SU-DHL-6 (cell line): ENCODE results near the gene PGLYRP4.

Experiments used
- H2AFZ ChIP-seq: fragments of 200-600 bp; sonication (generic); 2 replicates; pipeline ENCODE4 v1.6.1; 2014; ENCODE audit warnings: low read depth, mild to moderate bottlenecking, moderate library complexity, mixed read lengths, antibody characterized with exemption, low read length; ENCODE audit not compliant: severe bottlenecking
- H3F3A ChIP-seq: fragments of 200-600 bp; shearing (Covaris generic); 2 replicates; pipeline ENCODE4 v1.6.0; 2016; ENCODE audit warnings: antibody characterized with exemption, mild to moderate bottlenecking; ENCODE audit not compliant: insufficient read depth
- H3K27ac ChIP-seq: fragments of 200-600 bp; sonication (generic); 2 replicates; pipeline ENCODE4 v1.5.1; 2016; ENCODE audit warnings: low read depth, mild to moderate bottlenecking, low read length, moderate library complexity, mixed read lengths
- H3K27me3 ChIP-seq: fragments of 200-600 bp; sonication (generic), shearing (Covaris generic); 2 replicates; pipeline ENCODE4 v1.6.0; 2014; ENCODE audit warnings: mild to moderate bottlenecking, low read length
- H3K36me3 ChIP-seq: fragments of 200-600 bp; sonication (generic); 2 replicates; pipeline ENCODE4 v1.6.1; 2014; ENCODE audit warnings: mild to moderate bottlenecking, low read length, mixed read lengths
- H3K4me2 ChIP-seq: fragments of 300-600, 200-600 bp; shearing (Covaris generic), sonication (generic); 2 replicates; pipeline ENCODE4 v1.6.0; 2014; ENCODE audit warnings: low read length, low read depth, mild to moderate bottlenecking; ENCODE audit not compliant: poor library complexity, severe bottlenecking
- H3K4me3 ChIP-seq: fragments of 200-600 bp; sonication (generic); 2 replicates; pipeline ENCODE4 v1.5.1; 2014; ENCODE audit warnings: antibody characterized with exemption, low read length, mild to moderate bottlenecking, mixed read lengths; ENCODE audit not compliant: insufficient read depth, poor library complexity, severe bottlenecking
- H3K79me2 ChIP-seq: fragments of 200-600 bp; sonication (generic); 2 replicates; pipeline ENCODE4 v1.6.1; 2014; ENCODE audit warnings: mild to moderate bottlenecking, low read length, moderate library complexity; ENCODE audit not compliant: insufficient read depth
- H3K9ac ChIP-seq: fragments of 200-600 bp; sonication (generic); 2 replicates; pipeline ENCODE4 v1.7.0; 2014; ENCODE audit warnings: mild to moderate bottlenecking, low read length
- H3K9me2 ChIP-seq: fragments of 200-600 bp; sonication (generic); replicated peaks from 2 replicates; pipeline ENCODE4 v1.6.1; 2014; ENCODE audit warnings: low read length; ENCODE audit not compliant: insufficient read depth
- H3K9me3 ChIP-seq: fragments of 200-600 bp; sonication (generic); 2 replicates; pipeline ENCODE4 v1.6.1; 2014; ENCODE audit warnings: low read length, mixed read lengths; ENCODE audit not compliant: insufficient read depth
- H4K20me1 ChIP-seq: fragments of 200-600 bp; sonication (generic); 2 replicates; pipeline ENCODE4 v1.6.1; 2014; ENCODE audit warnings: low read depth, mild to moderate bottlenecking, antibody characterized with exemption, low read length, moderate library complexity, mixed read lengths
- CTCF ChIP-seq: fragments of 200-600 bp; sonication (generic); IDR thresholded peaks from one replicate; pipeline ENCODE4 v1.5.1; 2017; ENCODE audit warnings: antibody characterized with exemption, mild to moderate bottlenecking, low read length, moderate library complexity; ENCODE audit not compliant: insufficient read depth, poor library complexity, severe bottlenecking
- EZH2phosphoT487 ChIP-seq: fragments of 200-600 bp; sonication (generic), shearing (Covaris generic); conservative IDR thresholded peaks from 2 replicates; pipeline ENCODE4 v1.6.1; 2018; ENCODE audit warnings: mild to moderate bottlenecking, antibody characterized with exemption, low read length, moderate library complexity, mixed read lengths

Gene PGLYRP4

GRCh38 chr1:153368495-153368894 is 19.9 kb upstream of the PGLYRP4 start:
- Histone ChIP-seq H3F3A (no peaks in the 10 kb centered on the region), H4K20me1 (no peaks in the 10 kb centered on the region), H3K4me3 (no peak overlapping the region), H3K9ac (no peak overlapping the region), H2AFZ (no peak overlapping the region), H3K27me3 (no peaks in the 10 kb centered on the region), H3K36me3 (no peaks in the 10 kb centered on the region), H3K79me2 (no peaks in the 10 kb centered on the region), H3K27ac (no peak overlapping the region), H3K9me3 (no peaks in the 10 kb centered on the region), H3K9me2 (no peaks in the 10 kb centered on the region), H3K4me2 (no peak overlapping the region)
- TF ChIP-seq CTCF, result no peak

- no peak overlapping the region for H3K4me2 ChIP-seq
- H3K4me3 ChIP-seq, result no peak overlapping the region
- no peaks in the 10 kb centered on the region for H3K27me3 ChIP-seq
- no peaks in the 10 kb centered on the region for H4K20me1 ChIP-seq
- TF ChIP-seq EZH2phosphoT487, result no peak
- no peak for TF ChIP-seq CTCF
- H3K9me3 ChIP-seq, result no peaks in the 10 kb centered on the region
- H3K27ac ChIP-seq, result no peak overlapping the region
- no peak overlapping the region for H2AFZ ChIP-seq
- no peaks in the 10 kb centered on the region for H3K9me2 ChIP-seq
- H3F3A ChIP-seq, result no peaks in the 10 kb centered on the region
- no peak overlapping the region for H3K9ac ChIP-seq
- no peaks in the 10 kb centered on the region for H3K79me2 ChIP-seq
- H3K36me3 ChIP-seq, result no peaks in the 10 kb centered on the region
These were observed 18.4 kb upstream of the PGLYRP4 start for GRCh38 chr1:153367090-153367489.

- H3K9ac ChIP-seq, result no peak overlapping the region
- H3K79me2 ChIP-seq, result no peaks in the 10 kb centered on the region
- no peak overlapping the region for H3K27ac ChIP-seq
- H2AFZ ChIP-seq, result no peak overlapping the region
- TF ChIP-seq EZH2phosphoT487 (no peak), CTCF (no peak)
- H3K9me2 ChIP-seq, result no peaks in the 10 kb centered on the region
- no peaks in the 10 kb centered on the region for H3K9me3 ChIP-seq
- no peaks in the 10 kb centered on the region for H3K36me3 ChIP-seq
- no peaks in the 10 kb centered on the region for H4K20me1 ChIP-seq
- H3K4me3 ChIP-seq, result no peak overlapping the region
- no peaks in the 10 kb centered on the region for H3F3A ChIP-seq
- no peak overlapping the region for H3K4me2 ChIP-seq
- H3K27me3 ChIP-seq, result no peaks in the 10 kb centered on the region
These were observed 17.6 kb upstream of the PGLYRP4 start for GRCh38 chr1:153366261-153366660.

- Histone ChIP-seq H3K9ac (no peak overlapping the region), H3K9me3 (no peaks in the 10 kb centered on the region), H3K9me2 (no peaks in the 10 kb centered on the region), H3K27me3 (no peaks in the 10 kb centered on the region), H3K4me2 (no peak overlapping the region), H3K79me2 (no peaks in the 10 kb centered on the region), H3K36me3 (no peaks in the 10 kb centered on the region), H2AFZ (no peak overlapping the region), H3F3A (no peaks in the 10 kb centered on the region), H3K4me3 (no peak overlapping the region), H3K27ac (no peak overlapping the region), H4K20me1 (no peaks in the 10 kb centered on the region)
- TF ChIP-seq CTCF, result no peak
- TF ChIP-seq EZH2phosphoT487, result no peak
These were observed 17.1 kb upstream of the PGLYRP4 start for GRCh38 chr1:153365696-153366095.
